Choroid plexus epithelial cell (primary cell): ENCODE results near the gene PCSK2.

Experiments used
- DNase-seq: peaks from one replicate; pipeline ENCODE4 v3.0.0-alpha.2; 2010; ENCODE audit warnings: low read depth
- H3K4me3 ChIP-seq: 2 replicates; pipeline ENCODE4 v1.5.1; 2011; ENCODE audit warnings: low read depth, mild to moderate bottlenecking, control low read depth, low read length, moderate library complexity
- TF ChIP-seq, protein P1 (sequence below): conservative IDR thresholded peaks from 2 replicates; pipeline ENCODE4 v1.5.1; 2011; ENCODE audit warnings: low read depth, mild to moderate bottlenecking, control low read depth, inconsistent platforms, low read length, moderate library complexity

The PCSK2 gene

DNA sequence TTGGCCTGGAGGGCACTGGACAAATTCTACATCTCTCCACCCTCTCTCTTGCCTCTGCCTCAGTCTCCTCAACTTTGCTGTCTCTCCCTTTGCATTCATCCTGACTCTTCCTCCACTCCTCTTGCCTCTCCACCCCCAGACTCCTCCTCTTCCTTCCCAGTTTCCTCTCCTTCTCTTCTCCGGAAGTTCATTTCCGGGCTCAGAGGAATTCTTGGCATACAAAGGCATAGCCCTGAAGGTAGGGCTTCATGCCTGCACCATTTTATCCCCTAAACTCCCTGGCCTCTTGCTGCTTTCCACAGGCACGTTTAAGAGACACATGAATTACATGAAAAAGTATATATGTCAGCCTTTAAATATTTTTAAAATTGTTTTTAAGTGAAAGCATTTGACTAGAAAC lies 293.7 kb downstream of the PCSK2 start:
- DNase-seq = no peak
- H3K4me3 ChIP-seq = no peak overlapping the region
- TF ChIP-seq, protein P1, sequence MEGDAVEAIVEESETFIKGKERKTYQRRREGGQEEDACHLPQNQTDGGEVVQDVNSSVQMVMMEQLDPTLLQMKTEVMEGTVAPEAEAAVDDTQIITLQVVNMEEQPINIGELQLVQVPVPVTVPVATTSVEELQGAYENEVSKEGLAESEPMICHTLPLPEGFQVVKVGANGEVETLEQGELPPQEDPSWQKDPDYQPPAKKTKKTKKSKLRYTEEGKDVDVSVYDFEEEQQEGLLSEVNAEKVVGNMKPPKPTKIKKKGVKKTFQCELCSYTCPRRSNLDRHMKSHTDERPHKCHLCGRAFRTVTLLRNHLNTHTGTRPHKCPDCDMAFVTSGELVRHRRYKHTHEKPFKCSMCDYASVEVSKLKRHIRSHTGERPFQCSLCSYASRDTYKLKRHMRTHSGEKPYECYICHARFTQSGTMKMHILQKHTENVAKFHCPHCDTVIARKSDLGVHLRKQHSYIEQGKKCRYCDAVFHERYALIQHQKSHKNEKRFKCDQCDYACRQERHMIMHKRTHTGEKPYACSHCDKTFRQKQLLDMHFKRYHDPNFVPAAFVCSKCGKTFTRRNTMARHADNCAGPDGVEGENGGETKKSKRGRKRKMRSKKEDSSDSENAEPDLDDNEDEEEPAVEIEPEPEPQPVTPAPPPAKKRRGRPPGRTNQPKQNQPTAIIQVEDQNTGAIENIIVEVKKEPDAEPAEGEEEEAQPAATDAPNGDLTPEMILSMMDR = no peak

DNA sequence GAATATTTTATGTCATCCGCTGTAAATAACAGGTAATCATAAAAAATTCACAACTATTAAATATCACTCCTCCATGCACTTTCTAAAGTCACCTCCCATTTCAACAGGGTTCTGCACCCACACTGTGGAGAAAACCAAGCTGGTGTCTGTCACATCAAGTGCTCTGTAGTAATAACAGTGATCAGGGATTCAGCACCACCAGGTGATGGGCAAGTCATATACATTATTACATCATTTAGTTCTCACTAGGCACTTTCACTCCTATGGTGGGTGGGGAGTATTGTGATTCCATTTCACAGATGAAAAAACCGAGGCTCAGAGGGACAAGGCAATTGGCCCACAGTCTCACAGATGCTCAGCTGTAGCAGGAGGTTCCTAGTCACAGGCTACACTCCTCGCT lies 295.7 kb downstream of the PCSK2 start:
- TF ChIP-seq, protein P1 = no peak
- DNase-seq = no peak
- no peak overlapping the region for H3K4me3 ChIP-seq

DNA sequence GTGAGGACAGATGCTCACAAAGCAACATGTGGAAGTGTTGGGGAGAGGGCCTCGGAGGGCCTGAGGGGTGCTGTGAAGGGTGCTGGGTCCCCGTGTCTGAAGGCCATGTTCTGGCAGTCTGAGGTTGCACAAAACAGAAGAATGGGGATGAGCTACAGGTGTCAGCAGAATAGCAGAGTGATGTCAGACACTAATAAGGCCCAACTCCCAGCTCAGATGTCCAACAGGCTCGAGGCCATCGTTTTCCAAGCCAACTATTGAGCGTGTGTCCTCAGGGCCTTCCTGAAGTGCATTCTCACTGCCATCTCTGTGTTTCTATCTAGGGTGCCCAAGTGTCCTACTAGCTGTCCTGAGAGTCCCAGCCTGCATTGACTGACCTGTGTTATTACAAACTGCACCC lies 296.5 kb downstream of the PCSK2 start:
- TF ChIP-seq, protein P1 = no peak

DNA sequence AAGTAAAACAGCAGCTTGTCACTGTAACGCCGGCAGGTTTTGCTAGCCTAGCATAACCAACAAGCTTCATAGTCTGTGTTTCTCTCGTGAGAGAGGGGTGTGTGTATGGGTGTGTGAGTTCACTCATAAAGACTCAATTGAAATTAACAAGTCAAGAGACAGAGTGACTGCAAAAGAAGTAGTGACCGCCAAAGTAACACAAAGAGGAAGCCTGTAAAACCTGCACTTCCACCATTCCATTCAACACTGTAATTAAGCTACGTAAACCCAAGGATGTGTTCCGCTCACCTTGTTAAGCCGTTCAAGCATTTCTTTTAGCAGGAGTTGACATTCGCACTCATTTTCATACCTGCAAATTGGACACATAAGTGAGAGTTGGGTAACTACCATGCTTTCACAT lies 297.7 kb downstream of the PCSK2 start:
- TF ChIP-seq, protein P1 = no peak
- no peak for DNase-seq
- H3K4me3 ChIP-seq = no peak overlapping the region

More for the DNA sequence above, 296.5 kb downstream of the PCSK2 start:
- no peak for DNase-seq
- no peak overlapping the region for H3K4me3 ChIP-seq

DNA sequence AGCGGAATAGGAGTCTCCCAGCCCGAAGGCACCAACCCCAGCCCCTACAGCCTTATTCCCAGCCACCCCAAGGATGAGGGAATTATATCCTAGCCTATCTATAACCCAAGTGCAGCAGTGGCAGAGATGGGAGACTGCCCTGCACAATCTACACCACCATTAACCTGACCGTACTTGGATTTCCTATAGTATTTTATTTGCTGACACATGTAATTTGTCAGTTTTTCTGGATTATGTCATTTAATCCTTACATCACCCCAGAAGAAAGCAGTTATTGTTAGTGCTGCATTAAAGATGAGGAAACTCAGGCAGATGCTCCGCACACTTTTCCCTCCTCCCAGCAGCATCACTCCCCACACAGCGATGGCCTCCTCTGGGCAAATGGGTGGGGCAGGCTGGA lies 298.3 kb downstream of the PCSK2 start:
- TF ChIP-seq, protein P1 = no peak
- H3K4me3 ChIP-seq = no peak overlapping the region
- no peak for DNase-seq

DNA sequence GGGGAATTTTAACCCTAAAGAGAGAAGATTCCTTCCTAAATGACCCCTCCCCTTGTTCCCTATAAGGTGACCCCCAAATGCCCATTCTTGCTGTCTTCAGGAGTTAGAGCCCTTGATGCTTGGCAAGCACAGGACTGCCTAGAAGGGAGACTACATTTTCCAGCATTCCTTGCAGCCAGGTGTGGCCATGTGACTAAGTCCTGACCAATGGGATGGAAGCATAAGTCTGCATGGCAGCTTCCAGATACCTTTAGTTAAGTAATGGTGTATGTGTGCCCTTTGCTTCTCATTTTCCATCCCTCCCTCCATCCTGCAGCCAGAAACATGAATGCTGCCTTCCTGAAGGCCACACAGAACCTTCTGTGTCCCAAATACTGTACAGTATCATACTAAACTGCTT lies 298.8 kb downstream of the PCSK2 start:
- peak; percentile 65 for DNase-seq
- no peak overlapping the region for H3K4me3 ChIP-seq

DNA sequence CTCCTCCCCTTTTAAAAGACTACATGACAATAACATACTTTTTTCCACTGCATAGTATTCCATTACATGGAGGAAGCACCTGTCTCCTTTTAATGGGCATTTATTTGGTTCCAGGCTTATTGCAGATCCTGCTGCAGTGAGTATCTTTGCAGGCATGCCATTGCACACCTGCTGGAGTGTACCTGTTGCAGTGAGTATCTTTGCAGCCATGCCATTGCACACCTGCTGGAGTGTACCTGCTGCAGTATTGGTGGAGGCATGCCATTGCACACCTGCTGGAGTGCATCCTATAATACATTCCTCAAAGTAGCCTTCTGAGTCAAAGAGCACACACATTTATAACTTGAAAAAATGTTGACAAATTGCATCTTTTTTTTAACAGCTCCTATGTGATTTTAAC lies 302.7 kb downstream of the PCSK2 start:
- DNase-seq = no peak
- H3K4me3 ChIP-seq = no peak overlapping the region
- TF ChIP-seq, protein P1 = no peak

More for the DNA sequence above, 298.8 kb downstream of the PCSK2 start:
- TF ChIP-seq, protein P1 = no peak
